HG03159 (cell line): ENCODE data around the gene CD24.
"Not testable (repeated sequence)": the region's sequence is repeated elsewhere in the genome, so short reads cannot be mapped to it uniquely, and the experiment has no call there.

Experiments
- ATAC-seq: cut with Tn5 transposase; IDR thresholded peaks from one replicate; pipeline ENCODE4 v1.9.1; 2021; ENCODE audit warnings: mild to moderate bottlenecking, moderate library complexity; ENCODE audit not compliant: unreplicated experiment

The CD24 gene

DNA sequence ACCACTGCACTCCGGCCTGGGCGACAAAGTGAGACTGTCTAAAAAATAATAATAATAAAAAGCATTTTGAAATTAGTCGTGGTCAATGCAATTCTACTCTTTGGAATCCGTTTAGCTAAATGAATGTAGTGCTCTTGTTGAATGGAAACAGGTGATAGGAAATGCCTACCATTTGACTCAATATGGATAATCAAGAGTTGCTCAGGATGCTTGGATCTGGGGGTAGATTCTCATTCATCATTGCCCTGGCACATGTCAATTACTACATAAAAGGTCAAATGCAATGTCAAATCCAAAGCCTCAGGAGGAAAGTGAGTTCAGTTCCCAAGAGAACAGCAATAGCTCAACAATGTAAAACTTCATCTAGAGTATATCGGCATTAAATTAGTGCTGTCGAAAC lies 3.8 kb downstream of the CD24 start:
- ATAC-seq: not testable (repeated sequence)

DNA sequence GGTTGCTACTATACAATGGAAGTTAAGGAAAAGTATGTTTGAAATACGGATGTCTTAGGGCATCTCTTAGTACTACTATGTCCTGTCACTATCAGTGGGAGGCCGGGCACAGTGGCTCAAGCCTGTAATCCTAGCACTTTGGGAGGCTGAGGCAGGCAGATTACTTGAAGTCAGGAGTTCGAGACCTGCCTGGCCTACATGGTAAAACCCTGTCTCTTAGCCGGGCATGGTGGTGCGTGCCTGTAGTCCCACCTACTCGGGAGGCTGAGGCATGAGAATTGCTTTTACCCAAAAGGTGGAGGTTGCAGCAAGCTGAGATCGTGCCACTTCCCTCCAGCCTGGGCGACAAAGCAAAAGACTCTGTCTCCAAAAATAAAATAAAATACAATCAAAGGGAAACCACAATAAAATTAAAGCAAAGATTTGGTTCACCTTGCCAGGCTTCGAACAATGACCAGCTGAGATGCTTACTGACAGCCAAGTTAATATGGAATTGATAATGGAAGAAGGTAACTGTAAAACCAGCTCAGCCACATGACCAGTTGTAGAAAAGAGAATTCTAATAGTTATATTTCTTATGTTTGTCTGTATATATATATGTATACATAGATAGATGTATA lies 6.5 kb downstream of the CD24 start:
- ATAC-seq: no peak

DNA sequence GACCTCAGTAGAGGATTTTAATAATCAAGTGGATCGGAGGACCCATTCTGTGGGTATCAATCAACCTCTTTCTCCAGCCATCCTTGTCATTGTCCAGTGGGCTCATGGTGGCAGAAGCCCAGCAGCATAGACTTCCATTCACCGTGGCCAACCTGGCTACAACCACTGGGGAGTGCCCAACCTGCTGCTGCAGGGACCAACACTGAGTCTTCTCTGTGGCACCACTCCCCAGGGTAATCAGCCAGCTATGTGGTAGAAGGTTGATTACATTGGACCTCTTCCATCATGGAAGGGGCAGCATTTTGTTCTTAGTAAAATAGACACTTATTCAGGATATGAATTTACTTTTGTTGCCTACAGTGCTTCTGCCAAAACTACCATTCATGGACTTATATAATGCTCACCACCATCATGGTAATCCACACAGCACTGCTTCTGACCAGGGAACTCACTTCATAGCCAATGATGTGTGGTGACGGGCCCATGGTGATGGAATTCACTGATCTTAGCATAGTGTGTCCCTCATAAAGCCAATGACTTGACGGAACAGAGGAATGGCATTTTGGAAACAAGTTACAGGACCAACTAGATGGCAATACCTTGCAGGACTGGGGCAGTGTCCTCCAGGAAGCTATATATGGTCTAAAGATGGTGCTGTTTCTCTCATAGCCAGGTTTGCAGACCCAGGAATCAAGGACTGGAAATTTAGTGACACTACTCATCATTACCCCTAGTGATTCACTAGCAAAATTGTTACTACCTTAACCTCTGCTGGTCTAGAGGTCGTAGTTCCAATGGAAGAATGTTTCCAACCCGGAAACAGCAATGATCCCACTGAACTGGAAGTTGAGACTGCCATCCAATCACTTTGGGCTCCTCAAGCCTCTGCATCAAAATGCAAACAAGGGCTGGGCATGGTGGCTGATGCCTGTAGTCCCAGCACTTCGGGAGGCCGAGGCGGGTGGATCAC lies 7.6 kb downstream of the CD24 start:
- no peak for ATAC-seq

DNA sequence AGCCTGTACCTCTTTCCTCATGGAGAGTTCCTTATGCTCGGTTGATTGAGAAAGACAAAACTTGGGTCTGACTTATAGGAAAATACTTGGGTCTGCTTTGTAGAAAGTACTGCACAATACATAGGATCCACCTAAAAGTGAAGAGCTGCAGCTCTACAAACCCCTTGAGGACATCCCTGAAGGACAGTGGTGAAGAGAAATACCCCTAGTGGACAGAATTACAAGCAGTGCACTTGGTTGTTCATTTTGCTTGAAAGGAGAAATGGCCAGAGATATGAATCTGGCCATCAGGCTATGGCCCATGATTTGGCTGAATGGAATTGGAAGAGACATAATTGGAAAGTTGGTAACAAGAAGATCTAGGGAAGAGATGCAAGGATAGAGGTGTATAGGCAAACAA lies 8.3 kb downstream of the CD24 start:
- ATAC-seq: no peak

DNA sequence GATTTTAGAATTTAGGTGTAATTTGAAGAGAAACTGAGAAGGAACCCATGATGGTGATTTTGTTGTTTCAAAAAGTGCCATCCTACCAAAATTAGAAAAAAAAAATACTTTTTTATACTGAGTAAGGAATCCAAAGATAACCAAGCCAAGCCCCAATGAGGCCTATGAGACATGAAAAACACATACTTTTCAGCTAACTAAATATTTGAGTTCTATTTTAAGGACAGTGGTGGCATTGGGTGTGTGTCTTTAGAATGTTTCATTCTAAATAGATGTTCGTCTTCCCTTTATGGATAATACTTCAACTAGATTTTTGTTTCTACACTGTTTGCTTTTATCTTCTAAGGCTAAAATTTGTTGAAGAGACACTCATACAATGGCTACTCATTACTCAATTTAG lies 9.6 kb downstream of the CD24 start:
- no peak for ATAC-seq

DNA sequence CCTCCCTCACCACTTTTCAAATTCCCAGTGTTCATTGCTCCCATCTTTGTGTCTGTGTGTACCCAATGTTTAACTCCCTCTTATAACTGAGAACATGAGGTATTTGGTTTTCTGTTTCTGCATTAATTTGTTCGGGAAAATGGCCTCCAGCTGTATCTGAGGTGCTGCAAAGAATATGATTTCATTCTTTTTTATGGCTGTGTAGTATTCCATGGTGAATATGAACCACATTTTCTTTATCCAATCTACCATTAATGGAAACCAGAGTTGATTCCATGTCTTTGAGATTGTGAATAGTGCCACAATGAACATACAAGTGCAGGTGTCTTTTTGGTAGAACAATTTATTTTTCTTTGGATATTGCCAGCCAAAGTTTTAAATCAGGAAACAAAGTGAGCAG lies 10.4 kb downstream of the CD24 start:
- no peak for ATAC-seq

DNA sequence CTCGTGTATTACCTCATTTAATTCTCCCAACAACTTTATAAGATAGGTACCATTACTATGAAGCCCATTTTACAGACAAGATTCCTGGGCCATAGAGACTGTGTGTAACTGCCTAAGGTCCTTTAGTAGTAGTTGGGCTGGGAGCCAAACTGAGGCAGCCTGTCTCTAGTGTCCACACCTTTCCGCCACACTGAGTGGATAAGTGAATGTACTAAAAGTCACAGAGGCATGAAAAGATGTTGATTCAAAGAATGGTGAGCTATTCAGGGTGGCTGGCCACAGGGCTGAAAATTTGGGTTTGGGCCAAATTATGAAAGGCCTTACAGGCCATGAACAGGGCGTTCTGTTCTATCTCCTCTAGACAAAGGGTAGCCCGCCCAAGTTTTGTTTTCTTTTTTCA lies 11.0 kb downstream of the CD24 start:
- ATAC-seq: no peak

DNA sequence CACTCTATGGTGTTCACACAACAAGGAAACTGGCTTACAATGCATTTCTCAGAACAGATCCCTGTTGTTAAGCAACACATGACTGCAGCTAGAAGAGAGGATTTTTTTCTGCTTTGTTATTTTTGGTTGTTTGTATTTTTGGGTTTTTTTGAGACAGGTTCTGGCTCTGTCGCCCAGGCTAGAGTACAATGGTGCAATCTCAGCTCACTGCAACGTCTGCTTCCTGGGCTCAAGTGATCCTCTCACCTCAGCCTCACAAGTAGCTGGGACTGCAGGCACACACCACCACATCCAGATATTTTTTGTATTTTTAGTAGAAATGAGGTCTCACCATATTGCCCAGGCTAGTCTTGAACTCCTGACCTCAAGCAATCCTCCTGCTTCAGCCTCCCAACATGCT lies 12.7 kb downstream of the CD24 start:
- ATAC-seq: no peak

DNA sequence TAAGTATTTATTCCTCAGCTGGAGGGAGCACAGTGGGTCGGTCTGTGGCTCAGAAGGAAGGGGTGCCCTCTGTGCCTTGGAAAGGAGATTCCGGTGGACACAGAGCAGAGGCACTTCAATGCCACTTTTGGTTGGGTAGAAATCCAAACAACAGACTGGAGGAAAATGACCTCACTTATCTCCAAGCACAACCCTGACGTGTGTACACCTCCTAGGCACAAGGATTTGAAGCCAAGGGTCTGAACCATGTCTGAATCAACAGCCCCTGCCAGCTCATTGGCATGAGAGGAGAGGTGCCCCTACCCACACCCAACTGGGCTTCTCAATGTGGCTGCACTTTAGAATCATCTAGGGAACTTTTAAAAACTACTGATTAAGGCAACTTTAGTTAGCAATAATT lies 13.4 kb downstream of the CD24 start:
- ATAC-seq: no peak

DNA sequence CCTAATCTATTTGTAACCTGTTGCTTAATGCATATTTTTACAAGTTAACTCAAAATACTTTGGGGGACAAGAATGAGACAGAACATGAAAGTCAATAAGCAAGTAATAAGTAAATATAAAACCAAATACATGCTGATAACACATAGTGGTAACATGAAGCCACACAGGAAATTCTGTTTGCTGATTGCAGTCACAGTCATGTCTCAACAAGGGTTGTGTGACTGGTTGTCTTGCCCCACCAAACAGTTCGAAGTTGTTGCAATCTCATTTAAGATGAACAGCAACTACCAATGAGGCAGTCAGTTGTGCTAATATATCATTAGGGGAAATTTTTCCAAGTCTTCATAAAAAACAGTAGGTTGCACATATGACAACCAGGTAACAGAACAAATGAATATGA lies 14.5 kb downstream of the CD24 start:
- no peak for ATAC-seq

DNA sequence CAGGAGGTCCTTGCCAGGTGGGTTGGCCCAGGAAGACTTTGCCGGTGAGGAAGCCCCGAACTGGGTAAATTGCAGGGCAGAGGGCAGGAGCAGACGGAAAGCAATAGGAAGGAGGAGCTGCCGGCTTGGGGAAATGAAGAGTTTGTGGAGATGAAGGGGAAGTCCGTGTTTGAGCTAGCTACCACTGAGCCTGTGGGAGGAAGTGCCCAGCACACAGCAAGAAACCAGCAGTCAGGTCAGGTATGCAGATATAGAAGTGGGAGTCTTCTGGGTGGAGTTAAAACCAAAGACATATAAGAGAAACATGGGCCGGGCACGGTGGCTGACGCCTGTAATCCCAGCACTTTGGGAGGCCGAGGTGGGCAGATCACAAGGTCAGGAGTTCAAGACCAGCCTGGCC lies 34.7 kb downstream of the CD24 start:
- ATAC-seq: no peak

DNA sequence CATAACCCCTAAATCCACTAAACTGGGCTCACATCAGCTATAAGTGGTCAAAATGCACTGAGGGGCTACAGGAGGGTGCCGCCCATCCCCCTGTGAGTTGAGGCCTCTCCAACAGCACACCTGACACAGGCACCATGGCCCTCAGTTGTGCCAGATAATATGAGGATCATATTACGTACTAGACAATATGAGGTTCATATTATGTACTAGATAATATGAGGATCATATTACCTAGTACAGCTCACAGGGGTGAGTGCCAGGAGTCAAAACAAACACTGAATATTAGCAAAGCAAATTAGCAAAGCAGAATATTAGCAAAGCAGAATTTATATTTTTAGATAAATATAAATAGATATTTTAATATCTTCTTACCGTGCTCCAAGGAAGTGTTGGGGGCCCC lies 35.3 kb downstream of the CD24 start:
- ATAC-seq: no peak

DNA sequence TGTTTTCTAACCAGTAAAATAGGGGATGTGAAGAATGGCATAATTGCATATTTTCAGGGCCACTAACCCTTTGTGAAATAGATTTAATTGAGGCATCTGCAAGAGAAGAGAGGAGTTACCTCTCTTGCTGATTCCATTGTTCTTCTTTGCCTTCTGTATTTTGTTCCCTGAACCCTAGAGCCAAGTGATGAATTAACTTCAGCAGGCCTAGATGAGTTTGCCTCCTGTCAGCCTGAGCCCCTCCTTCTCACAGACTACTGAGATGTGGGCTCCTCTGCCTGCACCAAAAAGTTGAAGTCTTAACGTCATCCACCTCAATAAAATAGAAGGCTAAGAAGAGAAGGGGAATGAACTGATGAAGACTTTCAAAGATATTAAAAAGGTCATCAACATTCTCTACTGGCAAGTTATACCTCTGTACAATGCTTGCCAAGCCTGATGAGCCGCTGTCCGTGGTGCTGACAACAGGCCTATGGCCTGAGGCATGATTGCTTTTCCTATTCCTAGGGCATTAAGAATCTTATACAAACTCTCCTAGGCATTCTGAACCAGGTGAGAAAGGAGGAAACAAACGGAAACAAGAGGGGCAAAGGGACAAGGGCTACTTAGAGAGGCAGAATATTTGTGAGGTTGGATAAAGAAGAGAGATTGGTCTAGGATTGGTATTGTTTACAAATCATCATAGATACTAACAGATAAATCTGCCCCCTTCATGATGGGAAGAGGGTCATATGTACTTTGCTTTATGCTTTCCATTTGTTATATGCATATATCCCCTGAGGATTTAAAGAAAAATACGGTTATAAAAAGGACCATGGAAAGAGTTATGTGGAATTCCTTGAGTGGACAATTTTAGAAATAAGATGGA lies 46.8 kb downstream of the CD24 start:
- ATAC-seq: no peak

DNA sequence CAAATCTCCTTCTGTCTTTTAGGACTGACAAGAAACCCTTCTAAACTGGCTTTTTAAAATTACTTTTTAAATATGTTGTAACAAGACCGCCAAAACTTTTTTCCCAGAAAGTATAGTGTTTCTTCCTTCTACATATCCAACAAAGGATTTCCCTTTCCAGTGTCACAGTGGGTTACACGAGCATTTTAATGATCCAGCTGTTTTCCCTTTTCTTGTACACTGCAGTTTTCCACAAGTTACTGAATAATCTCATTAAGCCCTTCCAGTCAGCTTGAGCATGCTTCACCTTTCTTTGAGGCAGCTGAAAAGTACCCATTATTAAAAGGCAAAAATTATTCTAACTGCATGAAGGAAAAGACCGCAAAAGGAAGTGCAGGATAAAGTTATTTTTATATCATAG lies 48.6 kb downstream of the CD24 start:
- ATAC-seq: no peak

DNA sequence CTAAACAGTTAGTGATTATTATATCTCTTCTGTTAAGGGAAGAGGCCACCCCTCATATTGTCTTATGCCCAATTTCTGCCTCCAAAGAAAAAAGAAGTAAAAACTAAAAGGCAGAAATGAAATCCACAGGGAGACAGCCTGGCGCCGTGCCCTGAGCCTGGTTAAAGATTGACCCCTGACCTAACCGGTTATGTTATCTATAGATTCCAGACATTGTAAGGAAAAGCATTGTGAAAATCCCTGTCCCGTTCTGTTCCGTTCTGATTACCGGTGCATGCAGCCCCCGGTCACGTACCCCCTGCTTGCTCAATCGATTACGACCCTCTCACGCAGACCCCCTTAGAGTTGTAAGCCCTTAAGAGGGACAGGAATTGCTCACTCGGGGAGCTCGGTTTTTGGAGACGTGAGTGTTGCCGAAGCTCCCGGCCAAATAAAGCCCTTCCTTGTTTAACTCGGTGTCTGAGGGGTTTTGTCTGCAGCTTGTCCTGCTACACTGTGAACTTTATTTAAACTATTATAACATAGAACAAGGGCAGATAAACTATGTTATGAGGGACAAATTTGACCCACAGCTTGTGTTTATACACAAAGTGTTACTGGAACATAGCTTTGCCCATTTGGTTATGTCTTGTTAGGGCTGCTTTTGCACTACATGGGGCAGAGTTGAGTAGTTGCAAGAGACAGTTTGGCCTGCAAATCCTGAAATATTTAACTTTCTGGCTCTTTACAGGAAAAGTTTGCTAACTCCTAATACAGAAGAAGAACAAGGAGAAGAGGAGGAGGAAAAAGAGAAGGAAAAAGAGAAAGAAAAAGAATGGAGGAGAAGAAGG lies 49.6 kb downstream of the CD24 start:
- ATAC-seq: no peak

DNA sequence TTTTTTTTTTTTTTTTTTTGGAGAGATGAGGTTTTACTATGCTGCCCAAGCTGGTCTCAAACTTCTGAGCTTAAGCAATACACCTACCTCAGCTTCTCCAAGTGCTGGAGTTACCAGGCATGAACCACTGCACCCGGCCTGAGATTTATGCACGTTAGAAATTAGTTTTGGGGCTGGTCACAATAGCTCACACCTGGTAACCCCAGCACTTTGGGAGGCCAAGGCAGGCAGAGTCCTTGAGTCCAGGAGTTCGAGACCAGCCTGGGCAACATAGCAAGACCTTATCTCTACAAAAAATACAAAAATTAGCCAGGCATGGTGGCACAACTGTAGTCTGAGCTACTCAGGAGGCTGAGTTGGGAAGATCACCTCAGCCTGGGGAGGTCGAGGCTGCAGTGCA lies 51.9 kb downstream of the CD24 start:
- ATAC-seq: no peak
